GM12878 (cell line): ENCODE data around the gene SLC36A3. TPM values are rescaled to one million over a fixed set of nuclear protein-coding genes. Genes with fewer than 3 reads are reported as not detected.

Experiments used
- ATAC-seq: fragments of 200-7000 bp; cut with Tn5 transposase; 3 replicates; pipeline ENCODE4 v1.9.1; 2020; ENCODE audit warnings: mild to moderate bottlenecking, moderate library complexity
- BruUV-seq: library from RNA; stranded (reverse); fragments of 400-500 nt; replicated peaks from 2 replicates; lab custom pipeline; 2021; lab: Mats Ljungman, UMichigan
- CTCF ChIA-PET: fragments of 300-600 bp; sonication (Branson Sonifier 250); formaldehyde crosslinking; extraction: SDS; loops from one replicate; lab custom pipeline; 2021; ENCODE audit warnings: inconsistent platforms; lab: Yijun Ruan, JAX
- POLR2A ChIA-PET: fragments of 350-600 bp; formaldehyde crosslinking; extraction: SDS; loops from one replicate; lab custom pipeline; 2021; ENCODE audit warnings: inconsistent platforms; lab: Charles Lee
- RAD21 ChIA-PET: fragments of 300-600 bp; sonication (Branson Sonifier 250); formaldehyde crosslinking; loops from one replicate; lab custom pipeline; 2023; ENCODE audit warnings: antibody characterized with exemption; ENCODE audit not compliant: unreplicated experiment; lab: Charles Lee
- SMC1A ChIA-PET: fragments of 300-600 bp; sonication (Branson Sonifier 250); formaldehyde crosslinking; loops from one replicate; lab custom pipeline; 2023; ENCODE audit not compliant: unreplicated experiment, uncharacterized antibody; lab: Charles Lee
- DNase-seq: peaks from one replicate; pipeline ENCODE4 v3.0.0-alpha.2; 2011; ENCODE audit warnings: low read depth, low spot score
- FAIRE-seq: peaks from 3 replicates; lab custom pipeline; 2011; peaks lifted over from hg19 to GRCh38; lab: Jason Lieb, UNC
- H2AFZ ChIP-seq: 2 replicates; pipeline ENCODE4 v1.6.0; 2011; ENCODE audit warnings: low read depth, low read length, control low read depth; ENCODE audit not compliant: control insufficient read depth
- H3K27ac ChIP-seq: 2 replicates; pipeline ENCODE4 v1.5.1; 2011; ENCODE audit warnings: control low read depth; ENCODE audit not compliant: control insufficient read depth, insufficient read depth
- H3K27me3 ChIP-seq, 2 experiments: replicated peaks in 1 of 2; 2 replicates each; pipeline versions ENCODE4 v1.6.0 to v1.6.1; 2011; ENCODE audit warnings: low read length in 1 of 2; ENCODE audit not compliant: control insufficient read depth in 2 of 2, insufficient read depth in 2 of 2
- H3K36me3 ChIP-seq, 2 experiments: 2 replicates each; pipeline ENCODE4 v1.5.1; 2011; ENCODE audit warnings: low read length in 1 of 2; ENCODE audit not compliant: control insufficient read depth in 2 of 2, insufficient read depth in 2 of 2
- H3K4me1 ChIP-seq: 2 replicates; pipeline ENCODE4 v1.6.1; 2011; ENCODE audit warnings: mild to moderate bottlenecking, low read length, moderate library complexity, mixed read lengths; ENCODE audit not compliant: control insufficient read depth, insufficient read depth
- H3K4me2 ChIP-seq: 2 replicates; pipeline ENCODE4 v1.6.0; 2011; ENCODE audit warnings: control low read depth; ENCODE audit not compliant: control insufficient read depth, insufficient read depth
- H3K4me3 ChIP-seq: fragments of 200-600 bp; sonication (generic); 2 replicates; pipeline ENCODE4 v1.5.1; 2016
- H3K79me2 ChIP-seq: 2 replicates; pipeline ENCODE4 v1.6.0; 2011; ENCODE audit warnings: low read length; ENCODE audit not compliant: control insufficient read depth, insufficient read depth
- H3K9ac ChIP-seq: 2 replicates; pipeline ENCODE4 v1.8.0; 2011; ENCODE audit warnings: low read length, control low read depth, mixed read lengths; ENCODE audit not compliant: control insufficient read depth, insufficient read depth
- H3K9me3 ChIP-seq: replicated peaks from 3 replicates; pipeline ENCODE4 v1.5.1; 2011; ENCODE audit warnings: mild to moderate bottlenecking, low read length; ENCODE audit not compliant: control insufficient read depth, insufficient read depth
- H4K20me1 ChIP-seq: 2 replicates; pipeline ENCODE4 v1.6.0; 2011; ENCODE audit not compliant: control insufficient read depth, insufficient read depth
- ATF3 ChIP-seq: IDR thresholded peaks from 2 replicates; pipeline ENCODE4 v1.6.1; 2011; ENCODE audit warnings: low read depth, mild to moderate bottlenecking, low read length, moderate library complexity, borderline replicate concordance; ENCODE audit errors: extremely low read depth
- ZBTB40 ChIP-seq: fragments of 450-650 bp; IDR thresholded peaks from 2 replicates; pipeline ENCODE4 v1.6.1; 2016; ENCODE audit warnings: mild to moderate bottlenecking, moderate library complexity, borderline replicate concordance
- ZNF217 ChIP-seq: fragments of 450-650 bp; IDR thresholded peaks from 2 replicates; pipeline ENCODE4 v1.6.1; 2017; ENCODE audit warnings: antibody characterized with exemption, mild to moderate bottlenecking
- WGBS: methylation state at CpG from one replicate; pipeline ENCODE4 v1.1.6; 2016; ENCODE audit warnings: low lambda C conversion rate; ENCODE audit not compliant: insufficient replicate concordance, insufficient coverage; ENCODE audit errors: missing lambda C conversion rate; 5-methylcytosine and 5-hydroxymethylcytosine counted together
- in situ Hi-C: fragments of 300-500 bp; cut with MboI; formaldehyde crosslinking; loops from 9 replicates; pipeline ENCODE4 v1.14.3; 2018; ENCODE audit warnings: mixed read lengths
- intact Hi-C: fragments of 100-400 bp; cut with micrococcal nuclease; formaldehyde crosslinking; loops from one replicate; pipeline ENCODE4 v1.14.2; 2022; ENCODE audit not compliant: unreplicated experiment
- polyA plus RNA-seq, 11 experiments: library from polyadenylated mRNA; depleted of rRNA in 4 of 11; unstranded in 6 of 11; stranded (reverse) in 5 of 11; fragments of >200 nt; fragmentation: Nextera tagmentation in 4 of 11; fragmentation: Illumina TruSeq in 1 of 11; extraction: Ambion mirVana in 4 of 11; extraction: Trizol in 1 of 11; gene quantifications; 1 replicate in 1 of 11; 2 replicates in 10 of 11; pipeline versions ENCODE4 v1.2.1 to v1.2.3, GENCODE V29; 2011 to 2016; ENCODE audit warnings: inconsistent platforms in 2 of 11, missing spikeins in 2 of 11, low read depth in 1 of 11
- total RNA-seq, 4 experiments: library from RNA; depleted of rRNA in 3 of 4; stranded (reverse); fragments of >200 nt in 3 of 4; fragmentation: Illumina TruSeq in 1 of 4; extraction: Trizol in 1 of 4; gene quantifications; 2 replicates each; pipeline versions ENCODE4 v1.2.1 to v1.2.3, GENCODE V29; 2013 to 2021

Gene SLC36A3
- total and polyA plus RNA-seq, 10 of the 15 experiments (the other 5 are each of a cell fraction or from before 2014, with no cell fraction given), result 0.03 TPM; not detected in 9

GRCh38 chr5:151251621-151252020 lies 51.9 kb downstream of the SLC36A3 start:
- ChIA-PET SMC1A (interaction anchor here (2.1 to 10.0 kb wide), 3 partner anchors 12 to 34 kb away, joined by 17 to 227 read pairs (median 86); partner anchors contain the start of gene CCDC69), RAD21 (interaction anchor here (0.6 to 9.4 kb wide), 12 partner anchors 12 to 196 kb away, joined by 3 to 156 read pairs (median 16); partner anchors contain the start of genes CCDC69 and SLC36A1), POLR2A (interaction anchor here (1.0 to 8.5 kb wide), 11 partner anchors 10 to 110 kb away, joined by 3 to 216 read pairs (median 8); partner anchors contain the start of gene CCDC69), CTCF (interaction anchor here (1.4 to 6.2 kb wide), 3 partner anchors 12 to 87 kb away, joined by 6 to 62 read pairs (median 24); no protein-coding TSS in a partner anchor)
- peak overlapping the region; percentile 72 for H3K4me2 ChIP-seq
- DNase-seq (no peak), FAIRE-seq (no peak), ATAC-seq (no peak)
- H3K27me3 ChIP-seq, result no peaks in the 10 kb centered on the region
- in situ Hi-C loops, result no loop called here
- no peaks in the 10 kb centered on the region for H3K36me3 ChIP-seq
- 96% methylated on average over 4 of the region's 4 CpGs for WGBS
- H3K9ac ChIP-seq, result no peak overlapping the region
- peak overlapping the region; percentile 20; the same call in 1 of the 2 replicates for H3K27ac ChIP-seq
- peaks cover 11% of the 10 kb centered on the region; the same call in 1 of the 2 replicates for H3K4me1 ChIP-seq
- intact Hi-C loops, result loop anchor here (1.0 to 10.0 kb wide), 5 partner anchors 13 to 521 kb away; partner anchors contain the start of genes ANXA6 and G3BP1
- no peaks in the 10 kb centered on the region for H3K9me3 ChIP-seq
- TF ChIP-seq ATF3 (no peak), ZBTB40 (no peak), ZNF217 (no peak)
- peak overlapping the region; percentile 52 for H2AFZ ChIP-seq
- peak overlapping the region; percentile 51; the same call in 1 of the 2 replicates for H3K4me3 ChIP-seq
- peaks cover 36% of the 10 kb centered on the region for H3K79me2 ChIP-seq
- H4K20me1 ChIP-seq, result no peaks in the 10 kb centered on the region
- no TSS peak for BruUV-seq
